ENCODE results near the gene JMJD8. TPM values are rescaled to one million over a fixed set of nuclear protein-coding genes. Genes with fewer than 3 reads are reported as not detected.
"Not testable (repeated sequence)": the region's sequence is repeated elsewhere in the genome, so short reads cannot be mapped to it uniquely, and the experiment has no call there.

JMJD8 gene
- total RNA-seq, 2 donors from 2014 or later: 48.8 to 55.6 TPM

- H3K27me3 ChIP-seq (ENCODE audit: control insufficient read depth, insufficient read depth, low read length, poor library complexity, severe bottlenecking): peaks cover 79% of the 10 kb centered on the region
Observed at GRCh38 chr16:693766-694165, 9.6 kb upstream of the JMJD8 start.

GRCh38 chr16:693364-693763, 9.2 kb upstream of the JMJD8 start:
- 41 to 49% methylated on average over 12 to 22 of the region's 22 CpGs for WGBS, 2 experiments (ENCODE audit: insufficient coverage in 1 of 2, insufficient read length in 1 of 2)
- Histone ChIP-seq H3K9me3 (ENCODE audit: control insufficient read depth, low read length) (no peaks in the 10 kb centered on the region), H3K27ac (ENCODE audit: low read depth, low read length) (no peak overlapping the region), H3K36me3 (ENCODE audit: control insufficient read depth, insufficient read depth, low read length) (no peaks in the 10 kb centered on the region), H3K4me3 (ENCODE audit: low read length) (no peak overlapping the region), H3K27me3 (ENCODE audit: control insufficient read depth, insufficient read depth, low read length, poor library complexity, severe bottlenecking) (peaks cover 75% of the 10 kb centered on the region), H3K9ac (ENCODE audit: extremely low read depth, low read length, poor library complexity, severe bottlenecking) (no peak overlapping the region), H3K4me1 (ENCODE audit: control insufficient read depth, insufficient read depth, low read length) (peaks cover 5% of the 10 kb centered on the region)
- Mint-ChIP-seq H3K4me3 (peak overlapping the region; percentile 25), H3K27me3 (ENCODE audit: insufficient read depth) (peaks cover 73% of the 10 kb centered on the region), H3K36me3 (ENCODE audit: low read depth) (no peaks in the 10 kb centered on the region), H3K4me1 (no peaks in the 10 kb centered on the region), H3K9me3 (no peaks in the 10 kb centered on the region), H3K27ac (no peak overlapping the region)
- TF ChIP-seq CTCF (conservative IDR thresholded peaks at IDR 0.05): no peak
- DNase-seq: no peak

More at GRCh38 chr16:693766-694165, 9.6 kb upstream of the JMJD8 start:
- Histone ChIP-seq H3K27ac (ENCODE audit: low read depth, low read length) (no peak overlapping the region), H3K4me1 (ENCODE audit: control insufficient read depth, insufficient read depth, low read length) (peaks cover 5% of the 10 kb centered on the region), H3K4me3 (ENCODE audit: low read length) (no peak overlapping the region), H3K9me3 (ENCODE audit: control insufficient read depth, low read length) (no peaks in the 10 kb centered on the region), H3K36me3 (ENCODE audit: control insufficient read depth, insufficient read depth, low read length) (no peaks in the 10 kb centered on the region), H3K9ac (ENCODE audit: extremely low read depth, low read length, poor library complexity, severe bottlenecking) (no peak overlapping the region)
- H3K9me3 Mint-ChIP-seq: no peaks in the 10 kb centered on the region
- no peak overlapping the region for H3K27ac Mint-ChIP-seq
- H3K27me3 Mint-ChIP-seq (ENCODE audit: insufficient read depth): peaks cover 78% of the 10 kb centered on the region
- no peak for TF ChIP-seq CTCF (conservative IDR thresholded peaks at IDR 0.05)
- no peaks in the 10 kb centered on the region for H3K4me1 Mint-ChIP-seq
- peak overlapping the region; percentile 43 for H3K4me3 Mint-ChIP-seq
- H3K36me3 Mint-ChIP-seq (ENCODE audit: low read depth): no peaks in the 10 kb centered on the region
- 6 to 9% methylated on average over 4 to 37 of the region's 37 CpGs for WGBS, 2 experiments (ENCODE audit: insufficient coverage in 1 of 2, insufficient read length in 1 of 2)
- DNase-seq: no peak

GRCh38 chr16:692356-693108, 8.4 kb upstream of the JMJD8 start:
- Histone ChIP-seq H3K9ac (ENCODE audit: extremely low read depth, low read length, poor library complexity, severe bottlenecking) (no peak overlapping the region), H3K27me3 (ENCODE audit: control insufficient read depth, insufficient read depth, low read length, poor library complexity, severe bottlenecking) (peaks cover 66% of the 10 kb centered on the region), H3K9me3 (ENCODE audit: control insufficient read depth, low read length) (no peaks in the 10 kb centered on the region), H3K36me3 (ENCODE audit: control insufficient read depth, insufficient read depth, low read length) (no peaks in the 10 kb centered on the region), H3K4me3 (ENCODE audit: low read length) (no peak overlapping the region), H3K27ac (ENCODE audit: low read depth, low read length) (no peak overlapping the region), H3K4me1 (ENCODE audit: control insufficient read depth, insufficient read depth, low read length) (peaks cover 5% of the 10 kb centered on the region)
- Mint-ChIP-seq H3K4me1 (no peaks in the 10 kb centered on the region), H3K27ac (no peak overlapping the region), H3K27me3 (ENCODE audit: insufficient read depth) (peaks cover 65% of the 10 kb centered on the region), H3K9me3 (no peaks in the 10 kb centered on the region), H3K4me3 (no peak overlapping the region), H3K36me3 (ENCODE audit: low read depth) (no peaks in the 10 kb centered on the region)
- TF ChIP-seq CTCF (conservative IDR thresholded peaks at IDR 0.05): no peak
- WGBS, 2 experiments (ENCODE audit: insufficient coverage in 1 of 2, insufficient read length in 1 of 2): 86 to 87% methylated on average over 4 to 7 of the region's 10 CpGs
- DNase-seq: no peak

- H3K27ac Mint-ChIP-seq; H3K4me1 Mint-ChIP-seq; H3K36me3 ChIP-seq (ENCODE audit: control insufficient read depth, insufficient read depth, low read length); H3K4me1 ChIP-seq (ENCODE audit: control insufficient read depth, insufficient read depth, low read length); H3K9me3 Mint-ChIP-seq; H3K4me3 ChIP-seq (ENCODE audit: low read length); H3K36me3 Mint-ChIP-seq (ENCODE audit: low read depth); H3K9me3 ChIP-seq (ENCODE audit: control insufficient read depth, low read length); H3K9ac ChIP-seq (ENCODE audit: extremely low read depth, low read length, poor library complexity, severe bottlenecking); H3K27ac ChIP-seq (ENCODE audit: low read depth, low read length); DNase-seq: not testable (repeated sequence)
- peaks cover 56% of the 10 kb centered on the region for H3K27me3 ChIP-seq (ENCODE audit: control insufficient read depth, insufficient read depth, low read length, poor library complexity, severe bottlenecking)
- peak overlapping the region; percentile 80 for H3K4me3 Mint-ChIP-seq
- H3K27me3 Mint-ChIP-seq (ENCODE audit: insufficient read depth): peaks cover 54% of the 10 kb centered on the region
- 91% methylated on average over 8 to 16 of the region's 16 CpGs for WGBS, 2 experiments (ENCODE audit: insufficient coverage in 1 of 2, insufficient read length in 1 of 2)
Observed at GRCh38 chr16:691242-691641, 7.1 kb upstream of the JMJD8 start.
